ENCODE results near the gene PTPRG. TPM values are rescaled to one million over a fixed set of nuclear protein-coding genes. Genes with fewer than 3 reads are reported as not detected.

Gene PTPRG
- total and polyA plus RNA-seq, 2 donors (not counting 3 experiments of a cell fraction or from before 2014, with no cell fraction given), result 8.9 to 39.1 TPM

DNA sequence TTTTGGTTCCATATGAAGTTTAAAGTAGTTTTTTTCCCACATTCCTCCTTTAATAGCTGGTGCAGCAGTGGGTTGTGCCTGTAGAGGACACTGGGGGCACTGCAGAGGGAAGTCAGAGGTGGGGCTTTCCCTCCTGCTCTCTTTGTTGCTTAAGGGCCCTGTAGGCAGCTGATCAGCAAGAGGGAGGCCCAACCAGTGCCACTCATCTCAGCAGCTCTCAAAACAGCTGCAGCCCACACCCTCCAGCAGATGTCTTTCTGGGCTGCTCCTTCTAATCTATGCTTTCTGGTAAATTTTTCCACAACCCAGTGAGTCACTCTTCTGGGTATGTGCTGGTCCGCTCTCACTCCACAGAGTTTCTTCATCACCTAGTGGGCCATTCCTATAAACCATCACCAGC lies 548.2 kb downstream of the PTPRG start:
- intact Hi-C loops (cut with micrococcal nuclease), result no loop called here
- no peaks in the 10 kb centered on the region for H3K79me2 ChIP-seq (ENCODE audit: control insufficient read depth, insufficient read depth, low read length)
- no peak overlapping the region for H3K4me2 ChIP-seq (ENCODE audit: insufficient read depth, low read length)
- ChIA-PET POLR2A (no interaction called here), CTCF (interaction anchor here (1.5 to 2.5 kb wide), 2 partner anchors 13 to 79 kb away, joined by 3 to 8 read pairs; no protein-coding TSS in a partner anchor)
- no peaks in the 10 kb centered on the region for H3K36me3 ChIP-seq (ENCODE audit: control insufficient read depth in 2 of 2, extremely low read depth in 1 of 2, insufficient read depth in 2 of 2, low read length in 2 of 2)
- H3K9me3 ChIP-seq (replicated peaks; ENCODE audit: control insufficient read depth, insufficient read depth, low read length), result no peaks in the 10 kb centered on the region
- BruUV-seq (replicated peaks), result no TSS peak
- H4K20me1 ChIP-seq (replicated peaks; ENCODE audit: control insufficient read depth, extremely low read depth, insufficient read depth, low read length), result no peaks in the 10 kb centered on the region
- no peak for TF ChIP-seq EZH2 (IDR thresholded peaks at IDR 0.05; ENCODE audit: borderline replicate concordance, low read depth, low read length, severe bottlenecking)
- TF ChIP-seq POLR2A (IDR thresholded peaks at IDR 0.05; ENCODE audit: low read depth, low read length), result no peak
- TF ChIP-seq POLR2AphosphoS5 (IDR thresholded peaks at IDR 0.05; ENCODE audit: insufficient read depth, low read depth, low read length), result no peak
- no peak for TF ChIP-seq JUN (IDR thresholded peaks at IDR 0.05; ENCODE audit: borderline replicate concordance, insufficient read depth, insufficient read length, low read depth)
- TF ChIP-seq, protein P1, sequence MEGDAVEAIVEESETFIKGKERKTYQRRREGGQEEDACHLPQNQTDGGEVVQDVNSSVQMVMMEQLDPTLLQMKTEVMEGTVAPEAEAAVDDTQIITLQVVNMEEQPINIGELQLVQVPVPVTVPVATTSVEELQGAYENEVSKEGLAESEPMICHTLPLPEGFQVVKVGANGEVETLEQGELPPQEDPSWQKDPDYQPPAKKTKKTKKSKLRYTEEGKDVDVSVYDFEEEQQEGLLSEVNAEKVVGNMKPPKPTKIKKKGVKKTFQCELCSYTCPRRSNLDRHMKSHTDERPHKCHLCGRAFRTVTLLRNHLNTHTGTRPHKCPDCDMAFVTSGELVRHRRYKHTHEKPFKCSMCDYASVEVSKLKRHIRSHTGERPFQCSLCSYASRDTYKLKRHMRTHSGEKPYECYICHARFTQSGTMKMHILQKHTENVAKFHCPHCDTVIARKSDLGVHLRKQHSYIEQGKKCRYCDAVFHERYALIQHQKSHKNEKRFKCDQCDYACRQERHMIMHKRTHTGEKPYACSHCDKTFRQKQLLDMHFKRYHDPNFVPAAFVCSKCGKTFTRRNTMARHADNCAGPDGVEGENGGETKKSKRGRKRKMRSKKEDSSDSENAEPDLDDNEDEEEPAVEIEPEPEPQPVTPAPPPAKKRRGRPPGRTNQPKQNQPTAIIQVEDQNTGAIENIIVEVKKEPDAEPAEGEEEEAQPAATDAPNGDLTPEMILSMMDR (IDR thresholded peaks at IDR 0.05; ENCODE audit: extremely low read depth in 1 of 2, insufficient read depth in 1 of 2, low read depth in 1 of 2, low read length in 2 of 2), result no peak
- TF ChIP-seq FOS (IDR thresholded peaks at IDR 0.05; ENCODE audit: borderline replicate concordance, insufficient read depth, low read length), result no peak
- TF ChIP-seq GATA2 (IDR thresholded peaks at IDR 0.05; ENCODE audit: insufficient read depth, insufficient read length, low read depth, low read length), result no peak
- TF ChIP-seq, protein P2, sequence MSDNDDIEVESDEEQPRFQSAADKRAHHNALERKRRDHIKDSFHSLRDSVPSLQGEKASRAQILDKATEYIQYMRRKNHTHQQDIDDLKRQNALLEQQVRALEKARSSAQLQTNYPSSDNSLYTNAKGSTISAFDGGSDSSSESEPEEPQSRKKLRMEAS (IDR thresholded peaks at IDR 0.05; ENCODE audit: insufficient read depth, insufficient read length), result no peak
- TF ChIP-seq MYC (IDR thresholded peaks at IDR 0.05; ENCODE audit: low read depth, low read length), result no peak
- FAIRE-seq, result no peak
- DNase-seq (ENCODE audit: low read depth, low spot score), result no peak
- no peak overlapping the region for H2AFZ ChIP-seq (ENCODE audit: low read depth, low read length)
- H3K27ac ChIP-seq (ENCODE audit: insufficient read depth, low read depth, low read length), result no peak overlapping the region
- no peak overlapping the region for H3K9ac ChIP-seq (replicated peaks; ENCODE audit: extremely low read depth, insufficient read depth, low read length)
- no peak overlapping the region for H3K4me3 ChIP-seq (replicated peaks in 1 of 3; ENCODE audit: insufficient read depth in 1 of 3, low read depth in 1 of 3, low read length in 3 of 3)
- dilution Hi-C loops (cut with MboI; ENCODE audit: extremely low pct_ligation_motif_present, low sequenced_read_pairs), result no loop called here
- H3K4me1 ChIP-seq (ENCODE audit: control insufficient read depth, extremely low read depth, insufficient read depth, low read length), result no peaks in the 10 kb centered on the region
- no peaks in the 10 kb centered on the region for H3K27me3 ChIP-seq (ENCODE audit: control insufficient read depth in 2 of 2, insufficient read depth in 2 of 2, low read length in 2 of 2)
- H3K9me1 ChIP-seq (replicated peaks; ENCODE audit: control insufficient read depth, extremely low read depth, insufficient read depth, low read length), result no peaks in the 10 kb centered on the region
